Osteoblast (primary cell): ENCODE data around the gene C7. TPM values are rescaled to one million over a fixed set of nuclear protein-coding genes. Genes with fewer than 3 reads are reported as not detected.

Experiments used
- DNase-seq: peaks from one replicate; pipeline ENCODE4 v3.0.0; 2011; ENCODE audit warnings: low spot score, mixed read lengths; ENCODE audit not compliant: insufficient read length; ENCODE audit errors: missing footprints
- H2AFZ ChIP-seq: 2 replicates; pipeline ENCODE4 v1.6.0; 2011; ENCODE audit warnings: mild to moderate bottlenecking, low read length
- H3K27ac ChIP-seq: 2 replicates; pipeline ENCODE4 v1.5.1; 2011; ENCODE audit warnings: mild to moderate bottlenecking, low read depth, low read length, moderate library complexity
- H3K27me3 ChIP-seq: 2 replicates; pipeline ENCODE4 v1.6.0; 2012; ENCODE audit warnings: mild to moderate bottlenecking, control low read depth, inconsistent platforms, low read length, moderate library complexity; ENCODE audit not compliant: insufficient read depth
- H3K36me3 ChIP-seq: 2 replicates; pipeline ENCODE4 v1.5.1; 2011; ENCODE audit warnings: mild to moderate bottlenecking, low read length, control low read depth, moderate library complexity; ENCODE audit not compliant: insufficient read depth
- H3K4me1 ChIP-seq: 2 replicates; pipeline ENCODE4 v1.5.1; 2011; ENCODE audit warnings: mild to moderate bottlenecking, low read length, control low read depth, moderate library complexity; ENCODE audit not compliant: insufficient read depth
- H3K4me2 ChIP-seq: 2 replicates; pipeline ENCODE4 v1.6.0; 2011; ENCODE audit warnings: mild to moderate bottlenecking, low read length; ENCODE audit not compliant: insufficient read depth
- H3K4me3 ChIP-seq: fragments of 200-600 bp; sonication (generic); 3 replicates; pipeline ENCODE4 v1.5.1; 2012; ENCODE audit warnings: mild to moderate bottlenecking, low read length, inconsistent platforms; ENCODE audit not compliant: insufficient read depth
- H3K79me2 ChIP-seq: 2 replicates; pipeline ENCODE4 v1.6.0; 2012; ENCODE audit warnings: mild to moderate bottlenecking, low read length, control low read depth, inconsistent platforms; ENCODE audit not compliant: insufficient read depth
- H3K9me3 ChIP-seq: 2 replicates; pipeline ENCODE4 v1.5.1; 2011; ENCODE audit warnings: low read depth, low read length, control low read depth
- H4K20me1 ChIP-seq: 2 replicates; pipeline ENCODE4 v1.6.0; 2012; ENCODE audit warnings: mild to moderate bottlenecking, low read length, control low read depth; ENCODE audit not compliant: insufficient read depth
- total RNA-seq: library from RNA; depleted of rRNA; stranded (reverse); fragments of >200 nt; gene quantifications from 2 replicates; pipeline ENCODE4 v1.2.3, GENCODE V29; 2012
- TF ChIP-seq, protein P1 (sequence below): IDR thresholded peaks from 2 replicates; pipeline ENCODE4 v1.5.1; 2011; ENCODE audit warnings: mild to moderate bottlenecking, low read depth, low read length, moderate library complexity; ENCODE audit errors: extremely low read depth

Gene C7
- total RNA-seq, 1 donor = 0.36 TPM

DNA sequence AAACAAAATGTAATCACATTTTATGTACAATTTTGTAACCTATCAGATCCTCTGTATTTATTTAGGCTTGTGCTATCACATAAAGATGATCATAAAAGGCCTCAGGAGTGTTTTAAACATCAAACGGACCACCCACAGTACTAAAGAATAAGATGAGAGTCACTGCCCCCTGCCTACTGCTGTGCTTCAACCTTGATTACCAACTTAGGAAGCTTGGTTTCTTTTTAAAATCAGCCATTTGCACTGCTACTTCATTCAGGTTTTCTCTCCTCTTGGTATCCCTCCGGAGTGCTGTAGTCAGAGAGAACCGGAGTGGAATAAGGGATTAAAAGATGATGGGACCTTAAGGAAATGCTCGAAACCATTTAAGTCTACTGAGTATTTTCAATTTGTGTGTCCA lies 6.9 kb downstream of the C7 start:
- Histone ChIP-seq H3K79me2 (no peaks in the 10 kb centered on the region), H2AFZ (no peak overlapping the region), H3K4me1 (no peaks in the 10 kb centered on the region), H3K4me3 (no peak overlapping the region), H3K27ac (no peak overlapping the region), H3K4me2 (no peak overlapping the region), H3K27me3 (no peaks in the 10 kb centered on the region), H4K20me1 (no peaks in the 10 kb centered on the region), H3K9me3 (no peaks in the 10 kb centered on the region), H3K36me3 (no peaks in the 10 kb centered on the region)
- DNase-seq = no peak
- TF ChIP-seq, protein P1, sequence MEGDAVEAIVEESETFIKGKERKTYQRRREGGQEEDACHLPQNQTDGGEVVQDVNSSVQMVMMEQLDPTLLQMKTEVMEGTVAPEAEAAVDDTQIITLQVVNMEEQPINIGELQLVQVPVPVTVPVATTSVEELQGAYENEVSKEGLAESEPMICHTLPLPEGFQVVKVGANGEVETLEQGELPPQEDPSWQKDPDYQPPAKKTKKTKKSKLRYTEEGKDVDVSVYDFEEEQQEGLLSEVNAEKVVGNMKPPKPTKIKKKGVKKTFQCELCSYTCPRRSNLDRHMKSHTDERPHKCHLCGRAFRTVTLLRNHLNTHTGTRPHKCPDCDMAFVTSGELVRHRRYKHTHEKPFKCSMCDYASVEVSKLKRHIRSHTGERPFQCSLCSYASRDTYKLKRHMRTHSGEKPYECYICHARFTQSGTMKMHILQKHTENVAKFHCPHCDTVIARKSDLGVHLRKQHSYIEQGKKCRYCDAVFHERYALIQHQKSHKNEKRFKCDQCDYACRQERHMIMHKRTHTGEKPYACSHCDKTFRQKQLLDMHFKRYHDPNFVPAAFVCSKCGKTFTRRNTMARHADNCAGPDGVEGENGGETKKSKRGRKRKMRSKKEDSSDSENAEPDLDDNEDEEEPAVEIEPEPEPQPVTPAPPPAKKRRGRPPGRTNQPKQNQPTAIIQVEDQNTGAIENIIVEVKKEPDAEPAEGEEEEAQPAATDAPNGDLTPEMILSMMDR = no peak

DNA sequence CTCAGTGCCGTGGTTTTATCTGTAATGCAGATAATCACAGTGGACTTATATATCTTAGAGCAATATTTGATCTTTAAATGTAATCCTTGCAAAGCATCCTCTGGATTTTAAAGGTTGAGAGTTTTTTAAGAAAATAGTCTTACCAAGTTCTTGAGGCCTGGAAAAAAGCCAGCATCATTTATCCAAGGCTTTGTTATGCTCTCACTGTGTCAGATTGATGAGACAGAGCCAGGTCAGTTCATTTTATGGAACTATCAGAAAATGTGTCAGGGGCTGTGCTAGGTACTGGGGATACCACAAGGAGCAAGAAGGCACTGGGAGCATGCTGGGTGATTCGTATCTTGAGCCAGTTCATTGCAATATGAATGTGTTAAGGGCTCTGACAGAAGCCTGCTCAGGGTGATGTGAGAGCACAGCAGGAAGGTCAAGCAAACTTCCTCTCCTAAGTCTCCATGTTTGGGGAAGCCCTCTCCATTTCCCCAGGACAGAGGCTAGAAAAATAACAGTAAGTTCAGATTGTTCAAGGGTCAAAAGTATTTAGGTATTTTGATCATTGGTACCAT lies 19.7 kb downstream of the C7 start:
- Histone ChIP-seq H3K4me1 (no peaks in the 10 kb centered on the region), H3K4me2 (no peak overlapping the region), H3K27me3 (no peaks in the 10 kb centered on the region), H3K4me3 (no peak overlapping the region), H3K36me3 (no peaks in the 10 kb centered on the region), H2AFZ (no peak overlapping the region), H3K9me3 (no peaks in the 10 kb centered on the region), H3K79me2 (no peaks in the 10 kb centered on the region), H4K20me1 (no peaks in the 10 kb centered on the region), H3K27ac (no peak overlapping the region)
- TF ChIP-seq, protein P1 = no peak
- DNase-seq = no peak

DNA sequence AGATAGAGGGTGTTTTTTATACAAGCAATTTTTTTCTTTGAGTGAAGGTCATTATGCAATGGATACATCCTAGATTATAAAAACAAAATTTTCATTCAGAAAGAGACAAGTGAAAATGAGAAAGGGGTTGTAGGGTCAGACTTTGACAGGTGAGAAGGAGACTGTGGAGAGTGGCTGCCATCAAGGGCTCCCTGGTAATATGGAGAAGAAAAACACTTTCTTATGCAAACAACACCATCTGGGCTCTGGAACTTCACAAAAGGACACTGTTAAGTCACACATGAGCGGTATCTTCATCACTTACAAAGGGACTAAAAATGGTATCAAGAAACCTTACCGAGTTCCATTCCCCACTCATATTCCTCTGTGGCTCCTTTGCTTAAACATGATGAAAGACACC lies 23.5 kb downstream of the C7 start:
- H2AFZ ChIP-seq = no peak overlapping the region
- H3K36me3 ChIP-seq = no peaks in the 10 kb centered on the region
- no peak for DNase-seq
- no peak overlapping the region for H3K27ac ChIP-seq
- H3K4me1 ChIP-seq = no peaks in the 10 kb centered on the region
- no peaks in the 10 kb centered on the region for H3K9me3 ChIP-seq
- H3K79me2 ChIP-seq = no peaks in the 10 kb centered on the region
- no peak overlapping the region for H3K4me2 ChIP-seq
- TF ChIP-seq, protein P1 = no peak
- no peaks in the 10 kb centered on the region for H4K20me1 ChIP-seq
- H3K27me3 ChIP-seq = no peaks in the 10 kb centered on the region
- H3K4me3 ChIP-seq = no peak overlapping the region

DNA sequence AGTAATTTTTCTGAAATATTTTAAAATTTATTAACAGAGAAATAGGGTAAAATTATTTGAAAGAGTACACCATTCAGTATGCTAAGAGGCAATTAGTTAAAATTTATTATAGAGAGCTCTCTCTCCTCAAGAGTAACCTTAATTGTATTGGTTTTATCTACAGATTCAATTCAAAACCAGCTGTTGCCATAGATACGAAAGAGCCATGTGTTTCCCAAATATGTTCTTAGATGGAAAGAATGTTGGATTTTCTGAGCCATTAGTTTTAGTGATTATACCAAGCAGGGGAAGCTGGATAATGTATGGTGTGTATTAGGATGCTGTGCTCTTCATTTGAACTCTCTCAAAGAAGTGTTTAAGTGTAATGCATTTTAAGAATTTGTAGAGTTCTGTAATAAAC lies 27.8 kb downstream of the C7 start:
- Histone ChIP-seq H3K9me3 (no peaks in the 10 kb centered on the region), H3K4me3 (no peak overlapping the region), H4K20me1 (no peaks in the 10 kb centered on the region), H3K36me3 (no peaks in the 10 kb centered on the region), H3K27ac (no peak overlapping the region), H3K4me1 (no peaks in the 10 kb centered on the region), H3K27me3 (no peaks in the 10 kb centered on the region), H3K79me2 (no peaks in the 10 kb centered on the region), H3K4me2 (no peak overlapping the region), H2AFZ (no peak overlapping the region)
- TF ChIP-seq, protein P1 = no peak
- no peak for DNase-seq
